HUES64 (cell line): ENCODE data around the gene DCPS. TPM values are rescaled to one million over a fixed set of nuclear protein-coding genes. Genes with fewer than 3 reads are reported as not detected.
A peak's percentile ranks its signal among the peaks of the same experiment; 100 is the strongest.
"Not testable (repeated sequence)": the region's sequence is repeated elsewhere in the genome, so short reads cannot be mapped to it uniquely, and the experiment has no call there.

Source experiments
- H3K27ac ChIP-seq: 2 replicates; pipeline ENCODE4 v1.7.0; 2013; ENCODE audit warnings: low read depth, low read length, inconsistent platforms
- H3K27me3 ChIP-seq: 2 replicates; pipeline ENCODE4 v1.6.1; 2013; ENCODE audit warnings: mild to moderate bottlenecking, low read length; ENCODE audit not compliant: insufficient read depth
- H3K36me3 ChIP-seq: 2 replicates; pipeline ENCODE4 v1.6.1; 2013; ENCODE audit warnings: mild to moderate bottlenecking, low read length; ENCODE audit not compliant: insufficient read depth
- H3K4me1 ChIP-seq: 2 replicates; pipeline ENCODE4 v1.6.1; 2013; ENCODE audit warnings: mild to moderate bottlenecking, low read length, moderate library complexity; ENCODE audit not compliant: insufficient read depth
- H3K4me3 ChIP-seq: 2 replicates; pipeline ENCODE4 v1.5.1; 2013; ENCODE audit warnings: mild to moderate bottlenecking, low read length, moderate library complexity
- H3K9ac ChIP-seq: 2 replicates; pipeline ENCODE4 v1.6.1; 2013; ENCODE audit warnings: mild to moderate bottlenecking, low read depth, low read length
- H3K9me3 ChIP-seq: 2 replicates; pipeline ENCODE4 v1.6.1; 2013; ENCODE audit warnings: low read depth, low read length; ENCODE audit not compliant: insufficient read depth
- WGBS: fragments of 150-250, 120-280 bp; methylation state at CpG from one replicate; pipeline ENCODE4 v1.1.7; 2013; ENCODE audit warnings: missing lambda C conversion rate; 5-methylcytosine and 5-hydroxymethylcytosine counted together
- polyA plus RNA-seq, 2 experiments: library from polyadenylated mRNA; stranded (reverse); fragments of 50-300 nt; gene quantifications; one replicate each; pipeline ENCODE4 v1.2.3, GENCODE V29; 2013

The DCPS gene
- polyA plus RNA-seq (2013, experiment 1 of 2): 18.9 TPM
- polyA plus RNA-seq (2013, experiment 2 of 2): 24.0 TPM

DNA sequence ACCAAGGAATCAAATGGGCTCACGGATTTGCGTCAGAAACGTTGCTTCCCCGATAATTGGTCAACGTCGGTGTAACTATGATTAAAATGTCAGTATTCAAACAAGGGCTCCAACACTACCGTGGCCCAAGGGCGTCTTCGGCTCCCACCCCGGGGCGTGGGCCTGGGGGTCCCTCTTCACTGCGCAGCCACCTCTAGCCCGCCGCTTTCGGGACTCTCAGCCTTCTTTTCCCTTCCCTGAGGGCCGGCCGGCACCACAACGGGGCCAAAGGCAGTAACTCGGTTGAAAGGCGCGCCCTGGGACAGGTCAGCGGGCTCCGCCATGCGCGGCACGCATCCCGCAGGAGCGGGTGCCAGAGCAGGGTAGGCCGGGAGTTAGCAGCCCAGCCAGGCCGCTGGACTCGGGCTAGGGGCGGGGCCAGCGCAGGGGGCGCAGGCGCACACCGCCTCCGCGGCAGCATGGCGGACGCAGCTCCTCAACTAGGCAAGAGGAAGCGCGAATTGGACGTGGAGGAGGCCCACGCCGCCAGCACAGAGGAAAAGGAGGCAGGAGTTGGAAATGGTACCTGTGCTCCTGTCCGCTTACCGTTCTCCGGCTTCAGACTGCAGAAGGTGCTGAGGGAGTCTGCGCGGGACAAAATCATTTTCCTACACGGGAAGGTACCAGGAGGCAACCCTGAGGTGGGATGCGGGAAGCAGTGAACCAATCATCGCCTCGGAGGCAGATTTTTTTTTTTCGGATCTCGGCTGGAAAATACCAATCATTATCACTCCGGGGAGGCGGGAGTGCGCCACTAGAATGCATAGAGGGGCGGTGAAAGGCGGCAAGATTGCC lies at the start of gene DCPS:
Gene DCPS (plus strand): TSS at position 438 of the 834 bp plus-strand sequence. CDS start 21 bp downstream, at position 459.
- Histone ChIP-seq H3K27me3 (no peaks in the 10 kb centered on the region), H3K4me1 (peaks cover 8% of the 10 kb centered on the region; the same call in 1 of the 2 replicates), H3K27ac (peak within 1 kb of the TSS; percentile 91), H3K36me3 (peaks cover 11% of the 10 kb centered on the region), H3K4me3 (peak within 1 kb of the TSS; percentile 91), H3K9me3 (no peaks in the 10 kb centered on the region), H3K9ac (peak within 1 kb of the TSS; percentile 93)
- 2% methylated on average over 61 of the region's 61 CpGs for WGBS

- H3K36me3 ChIP-seq: peaks cover 81% of the 10 kb centered on the region
- no peak overlapping the region for H3K4me3 ChIP-seq
- WGBS: 91% methylated on average over 1 of the region's 1 CpG
These were observed 49.0 kb upstream of the DCPS start for GRCh38 chr11:126254819-126255218.

DNA sequence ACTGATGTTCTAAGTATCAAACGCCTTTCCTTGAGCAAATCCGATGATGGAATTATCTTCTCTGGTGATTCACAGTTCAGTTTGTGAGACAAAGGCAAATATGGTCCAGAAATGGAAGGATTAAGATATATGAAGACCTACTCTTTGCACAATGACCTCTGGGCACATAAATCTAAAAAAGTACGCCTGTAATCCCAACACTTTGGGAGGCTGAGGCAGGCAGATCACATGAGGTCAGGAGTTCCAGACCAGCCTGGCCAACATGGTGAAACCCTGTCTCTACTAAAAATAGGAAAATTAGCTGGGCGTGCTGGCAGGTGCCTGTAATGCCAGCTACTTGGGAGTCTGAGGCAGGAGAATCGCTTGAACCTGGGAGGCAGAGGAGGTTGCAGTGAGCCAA lies 48.4 kb upstream of the DCPS start:
- H3K4me1 ChIP-seq, H3K27ac ChIP-seq, H3K4me3 ChIP-seq, H3K27me3 ChIP-seq, H3K9ac ChIP-seq, H3K9me3 ChIP-seq: not testable (repeated sequence)
- H3K36me3 ChIP-seq: peaks cover 81% of the 10 kb centered on the region
- 97% methylated on average over 5 of the region's 5 CpGs for WGBS

More at GRCh38 chr11:126254819-126255218, 49.0 kb upstream of the DCPS start:
- no peak overlapping the region for H3K27ac ChIP-seq
- H3K27me3 ChIP-seq: no peaks in the 10 kb centered on the region
- no peaks in the 10 kb centered on the region for H3K9me3 ChIP-seq
- no peaks in the 10 kb centered on the region for H3K4me1 ChIP-seq
- H3K9ac ChIP-seq: no peak overlapping the region

- Histone ChIP-seq H3K9ac (no peak overlapping the region), H3K4me3 (no peak overlapping the region), H3K36me3 (peaks cover 81% of the 10 kb centered on the region), H3K9me3 (no peaks in the 10 kb centered on the region), H3K4me1 (no peaks in the 10 kb centered on the region), H3K27ac (no peak overlapping the region), H3K27me3 (no peaks in the 10 kb centered on the region)
- WGBS: 93% methylated on average over 3 of the region's 4 CpGs
These were observed 47.6 kb upstream of the DCPS start for GRCh38 chr11:126256216-126256615.

- H3K4me1 ChIP-seq: no peaks in the 10 kb centered on the region
- H3K9me3 ChIP-seq: no peaks in the 10 kb centered on the region
- peaks cover 84% of the 10 kb centered on the region for H3K36me3 ChIP-seq
- WGBS: 100% methylated on average over 2 of the region's 2 CpGs
- H3K27ac ChIP-seq: no peak overlapping the region
- H3K4me3 ChIP-seq: no peak overlapping the region
- H3K9ac ChIP-seq: no peak overlapping the region
- H3K27me3 ChIP-seq: no peaks in the 10 kb centered on the region
These were observed 46.7 kb upstream of the DCPS start for GRCh38 chr11:126257144-126257543.

GRCh38 chr11:126257764-126258163 lies 46.1 kb upstream of the DCPS start:
- no peak overlapping the region for H3K4me3 ChIP-seq
- WGBS: 100% methylated on average over 1 of the region's 2 CpGs
- H3K9me3 ChIP-seq: no peaks in the 10 kb centered on the region
- H3K9ac ChIP-seq: no peak overlapping the region
- no peaks in the 10 kb centered on the region for H3K27me3 ChIP-seq
- H3K36me3 ChIP-seq: peaks cover 84% of the 10 kb centered on the region
- no peak overlapping the region for H3K27ac ChIP-seq
- H3K4me1 ChIP-seq: no peaks in the 10 kb centered on the region

GRCh38 chr11:126262216-126262615 lies 41.6 kb upstream of the DCPS start:
- H3K27me3 ChIP-seq: no peaks in the 10 kb centered on the region
- H3K36me3 ChIP-seq: peaks cover 88% of the 10 kb centered on the region
- H3K27ac ChIP-seq: no peak overlapping the region
- H3K9me3 ChIP-seq: no peaks in the 10 kb centered on the region
- H3K4me1 ChIP-seq: no peaks in the 10 kb centered on the region
- no peak overlapping the region for H3K4me3 ChIP-seq
- WGBS: 92% methylated on average over 6 of the region's 6 CpGs
- H3K9ac ChIP-seq: no peak overlapping the region

GRCh38 chr11:126263489-126263888 lies 40.4 kb upstream of the DCPS start:
- 94% methylated on average over 4 of the region's 6 CpGs for WGBS
- Histone ChIP-seq H3K9me3 (no peaks in the 10 kb centered on the region), H3K36me3 (peaks cover 80% of the 10 kb centered on the region), H3K27me3 (no peaks in the 10 kb centered on the region), H3K4me3 (no peak overlapping the region), H3K4me1 (0 out of 2 replicates have a peak, but pooled peaks cover 3% of the 10 kb centered on the region), H3K27ac (no peak overlapping the region), H3K9ac (no peak overlapping the region)

DNA sequence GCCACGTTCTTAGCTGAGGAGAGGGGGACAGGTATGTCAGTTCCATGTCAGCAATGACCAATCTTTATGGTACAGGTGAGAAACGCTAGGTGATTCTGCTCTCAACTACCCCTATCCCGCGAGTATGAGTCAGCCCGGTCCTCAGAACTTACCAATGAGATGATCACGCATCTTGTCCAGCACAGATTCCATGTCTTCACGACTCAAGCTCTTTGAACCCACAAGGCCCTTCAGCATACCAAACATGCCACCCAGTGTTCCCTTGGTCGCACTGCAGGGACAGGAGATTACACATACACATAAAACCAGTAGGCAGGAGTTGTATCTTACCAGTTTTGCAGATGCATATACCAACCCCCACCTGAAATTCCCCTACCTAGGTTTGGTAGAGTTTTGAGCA lies 38.0 kb upstream of the DCPS start:
- WGBS: 94% methylated on average over 8 of the region's 8 CpGs
- Histone ChIP-seq H3K9ac (no peak overlapping the region), H3K27ac (no peak overlapping the region), H3K4me3 (no peak overlapping the region), H3K9me3 (no peaks in the 10 kb centered on the region), H3K4me1 (0 out of 2 replicates have a peak, but pooled peaks cover 3% of the 10 kb centered on the region), H3K27me3 (no peaks in the 10 kb centered on the region), H3K36me3 (peaks cover 69% of the 10 kb centered on the region)

- Histone ChIP-seq H3K4me1 (0 out of 2 replicates have a peak, but pooled peaks cover 3% of the 10 kb centered on the region), H3K36me3 (peaks cover 57% of the 10 kb centered on the region), H3K9me3 (no peaks in the 10 kb centered on the region), H3K9ac (peak overlapping the region; percentile 95), H3K27me3 (no peaks in the 10 kb centered on the region), H3K27ac (no peak overlapping the region), H3K4me3 (peak overlapping the region; percentile 76)
- 87% methylated on average over 6 of the region's 6 CpGs for WGBS
These were observed 36.2 kb upstream of the DCPS start for GRCh38 chr11:126267650-126268049.

- H3K9ac ChIP-seq: peak overlapping the region; percentile 95
- H3K27me3 ChIP-seq: no peaks in the 10 kb centered on the region
- no peaks in the 10 kb centered on the region for H3K9me3 ChIP-seq
- 0 out of 2 replicates have a peak, but pooled peaks cover 3% of the 10 kb centered on the region for H3K4me1 ChIP-seq
- peak overlapping the region; percentile 76 for H3K4me3 ChIP-seq
- WGBS: under 1% methylated on average over 23 of the region's 23 CpGs
- peaks cover 57% of the 10 kb centered on the region for H3K36me3 ChIP-seq
- peak overlapping the region; percentile 94 for H3K27ac ChIP-seq
These were observed 35.5 kb upstream of the DCPS start for GRCh38 chr11:126268361-126268707.
